OCI-LY7 (cell line): ENCODE measurements around the gene C10orf95. TPM values are rescaled to one million over a fixed set of nuclear protein-coding genes. Genes with fewer than 3 reads are reported as not detected.
"Not testable (repeated sequence)": the region's sequence is repeated elsewhere in the genome, so short reads cannot be mapped to it uniquely, and the experiment has no call there.

Source experiments
- Bru-seq: library from RNA; stranded (reverse); fragments of 400-500 nt; gene quantifications from one replicate; lab custom pipeline; 2021; lab: Mats Ljungman, UMichigan
- BruChase-seq, 2 experiments: library from RNA; stranded (reverse); fragments of 400-500 nt; gene quantifications; one replicate each; lab custom pipeline; 2021; lab: Mats Ljungman, UMichigan
- BruUV-seq: library from RNA; stranded (reverse); fragments of 400-500 nt; replicated peaks from 2 replicates; lab custom pipeline; 2021; lab: Mats Ljungman, UMichigan
- CTCF ChIA-PET: fragments of 300-600 bp; sonication (Branson Sonifier 250); formaldehyde crosslinking; loops from one replicate; lab custom pipeline; 2022; ENCODE audit warnings: antibody characterized with exemption; ENCODE audit not compliant: unreplicated experiment; lab: Charles Lee
- POLR2A ChIA-PET: fragments of 300-600 bp; sonication (Branson Sonifier 250); formaldehyde crosslinking; loops from one replicate; lab custom pipeline; 2022; ENCODE audit warnings: antibody characterized with exemption; lab: Charles Lee
- DNase-seq: peaks from one replicate; pipeline ENCODE4 v3.0.0-alpha.2; 2015; ENCODE audit warnings: low spot score
- H2AFZ ChIP-seq: fragments of 200-600 bp; sonication (generic), shearing (Covaris generic); 2 replicates; pipeline ENCODE4 v1.6.1; 2014; ENCODE audit warnings: mild to moderate bottlenecking, antibody characterized with exemption, low read length, moderate library complexity
- H3K27ac ChIP-seq: fragments of 200-600 bp; sonication (generic); 2 replicates; pipeline ENCODE4 v1.5.1; 2014; ENCODE audit warnings: mixed run types, low read depth, mild to moderate bottlenecking, moderate library complexity, low read length, inconsistent platforms; ENCODE audit not compliant: poor library complexity, severe bottlenecking
- H3K36me3 ChIP-seq: fragments of 200-600 bp; sonication (generic); 2 replicates; pipeline ENCODE4 v1.6.1; 2014; ENCODE audit warnings: mild to moderate bottlenecking, antibody characterized with exemption, low read length, moderate library complexity, mixed read lengths; ENCODE audit not compliant: insufficient read depth
- H3K4me1 ChIP-seq: fragments of 200-600 bp; sonication (generic); 2 replicates; pipeline ENCODE4 v1.5.1; 2014; ENCODE audit warnings: mild to moderate bottlenecking, low read length; ENCODE audit not compliant: insufficient read depth, poor library complexity, severe bottlenecking
- H3K4me2 ChIP-seq: fragments of 200-600 bp; sonication (generic); 2 replicates; pipeline ENCODE4 v1.6.1; 2014; ENCODE audit warnings: mild to moderate bottlenecking, low read length
- H3K4me3 ChIP-seq: fragments of 200-600 bp; sonication (generic); 2 replicates; pipeline ENCODE4 v1.5.1; 2014; ENCODE audit warnings: mild to moderate bottlenecking, low read depth, low read length; ENCODE audit not compliant: poor library complexity, severe bottlenecking
- H3K79me2 ChIP-seq: fragments of 200-600 bp; sonication (generic); 2 replicates; pipeline ENCODE4 v1.6.1; 2016; ENCODE audit warnings: low read depth, mild to moderate bottlenecking, low read length, moderate library complexity, mixed read lengths; ENCODE audit not compliant: insufficient read depth
- H3K9me2 ChIP-seq: fragments of 200-600 bp; sonication (generic); 2 replicates; pipeline ENCODE4 v1.6.1; 2016; ENCODE audit warnings: mild to moderate bottlenecking, low read length, mixed read lengths; ENCODE audit not compliant: insufficient read depth
- H3K9me3 ChIP-seq: fragments of 200-600 bp; sonication (generic); 2 replicates; pipeline ENCODE4 v1.6.1; 2014; ENCODE audit warnings: mild to moderate bottlenecking, mixed run types, low read length, mixed read lengths
- H4K20me1 ChIP-seq: fragments of 200-600 bp; sonication (generic); 2 replicates; pipeline ENCODE4 v1.6.1; 2014; ENCODE audit warnings: mild to moderate bottlenecking, antibody characterized with exemption, low read length, moderate library complexity, mixed read lengths; ENCODE audit not compliant: insufficient read depth
- EZH2phosphoT487 ChIP-seq: fragments of 200-600 bp; sonication (generic); IDR thresholded peaks from 2 replicates; pipeline ENCODE4 v1.6.1; 2018; ENCODE audit warnings: low read depth, borderline replicate concordance, mild to moderate bottlenecking, mixed run types, antibody characterized with exemption, low read length, moderate library complexity, mixed read lengths
- intact Hi-C: fragments of 100-400 bp; cut with micrococcal nuclease; formaldehyde crosslinking; loops from one replicate; pipeline ENCODE4 v1.10.0; 2022; ENCODE audit not compliant: unreplicated experiment
- long read RNA-seq: library from polyadenylated mRNA; stranded (forward); transcript quantifications from one replicate; pipeline ENCODE4 v2.0.0, GENCODE V29; 2022
- total RNA-seq, 2 experiments: library from RNA; depleted of rRNA in 1 of 2; stranded (reverse); fragments of >200 nt in 1 of 2; shearing (Covaris generic) in 1 of 2; gene quantifications; 2 replicates each; pipeline ENCODE4 v1.2.3, GENCODE V29; 2014 to 2022
- TF ChIP-seq, protein P1 (sequence below): fragments of 200-600 bp; sonication (generic); conservative IDR thresholded peaks from 2 replicates; pipeline ENCODE4 v1.5.1; 2014; ENCODE audit warnings: mild to moderate bottlenecking, antibody characterized with exemption, low read length, moderate library complexity, mixed read lengths

The C10orf95 gene, protein sequence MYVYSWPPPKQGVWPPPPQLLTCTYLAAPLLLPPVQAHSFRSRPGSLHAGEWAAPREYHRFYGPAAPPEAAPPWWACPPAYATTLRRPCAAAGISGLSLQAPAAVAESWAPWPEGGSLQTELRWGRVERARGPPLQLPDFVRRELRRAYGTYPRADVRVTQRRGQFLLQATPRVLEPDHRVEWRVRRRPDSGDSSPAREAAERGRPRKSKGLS
- total RNA-seq (2014; rRNA removed; shearing (Covaris generic)), result 0.67 and 3.3 TPM in 2 replicates
- 0.50 and 0.67 TPM in 2 replicates for total RNA-seq (2022)
- percentile 31 among the genes with signal in this experiment for Bru-seq, nascent RNA
- BruChase-seq, experiment 1, labeled RNA remaining after a 6-hour chase, result percentile 22 among the genes with signal in this experiment
- percentile 34 among the genes with signal in this experiment for BruChase-seq, experiment 2, labeled RNA remaining after a 2-hour chase
- long read RNA-seq, partial matches to known transcripts, result 0 of 49 reads
- long read RNA-seq, other reads (novel, unspliced or antisense), result 49 of 49 reads

DNA sequence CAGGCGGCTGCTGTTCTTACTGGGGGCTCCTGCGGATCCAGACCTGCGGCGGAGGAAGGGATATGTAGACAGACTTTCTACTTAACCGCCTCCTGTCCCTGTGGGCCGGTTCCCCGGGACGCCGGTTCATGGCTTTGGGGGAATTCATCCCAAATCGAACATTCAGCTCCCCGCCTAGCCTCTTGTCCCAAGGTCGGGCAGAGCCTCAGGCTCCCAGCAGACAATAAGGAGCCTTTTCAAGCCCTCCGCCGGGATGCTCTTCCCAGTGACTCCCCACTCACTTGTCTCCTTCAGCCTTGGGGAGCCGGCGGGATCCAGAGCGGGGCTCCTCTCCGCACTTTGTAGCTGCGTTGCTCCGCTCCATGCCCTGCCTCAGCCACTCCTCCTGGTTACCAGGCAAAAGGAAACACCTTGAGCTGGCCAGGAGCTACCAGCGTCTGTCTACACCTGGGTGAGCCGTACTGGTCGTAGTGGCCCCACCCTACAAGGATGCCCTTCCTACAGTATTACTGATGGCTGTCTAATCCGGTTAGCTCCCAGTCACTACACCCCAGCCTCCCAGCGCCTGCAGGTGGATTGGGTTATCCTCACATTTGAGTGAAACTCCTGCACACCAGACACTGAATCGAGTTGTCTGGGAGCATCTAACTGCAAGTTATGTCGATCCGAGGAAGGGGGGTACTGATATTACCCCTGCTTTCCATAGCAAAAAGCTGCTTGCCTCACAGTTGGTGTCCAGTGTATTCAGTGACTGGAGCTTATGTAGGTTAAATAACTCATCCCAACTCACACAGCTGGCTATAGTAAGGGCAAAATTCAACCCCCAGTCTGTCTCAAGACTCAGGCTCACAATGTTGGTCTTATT lies at the start of gene C10orf95:
Gene C10orf95, minus strand, starts transcription at position 439 of the 865 bp plus-strand sequence. CDS start 450 bp downstream, outside the sequence.
- Histone ChIP-seq H3K4me1 (peaks cover 26% of the 10 kb centered on the region), H3K79me2 (peaks cover 13% of the 10 kb centered on the region), H3K9me2 (no peaks in the 10 kb centered on the region), H3K4me3 (peak within 1 kb of the TSS; percentile 96), H3K4me2 (peak within 1 kb of the TSS; percentile 75), H3K36me3 (peaks cover 43% of the 10 kb centered on the region), H3K27ac (peak within 1 kb of the TSS; percentile 83), H4K20me1 (no peaks in the 10 kb centered on the region), H3K9me3 (no peaks in the 10 kb centered on the region), H2AFZ (no peak within 1 kb of the TSS; the same call in 1 of the 2 replicates)
- BruUV-seq, result TSS peak; percentile 16
- ChIA-PET CTCF (interaction anchor here (0.7 to 1.0 kb wide), 2 partner anchors 18 to 20 kb away, joined by 3 read pairs; no protein-coding TSS in a partner anchor), POLR2A (interaction anchor here (0.7 to 4.3 kb wide), 7 partner anchors 11 to 1470 kb away, joined by 3 to 49 read pairs (median 5); partner anchors contain the start of genes CUEDC2, FBXL15 and NFKB2)
- TF ChIP-seq, protein P1, sequence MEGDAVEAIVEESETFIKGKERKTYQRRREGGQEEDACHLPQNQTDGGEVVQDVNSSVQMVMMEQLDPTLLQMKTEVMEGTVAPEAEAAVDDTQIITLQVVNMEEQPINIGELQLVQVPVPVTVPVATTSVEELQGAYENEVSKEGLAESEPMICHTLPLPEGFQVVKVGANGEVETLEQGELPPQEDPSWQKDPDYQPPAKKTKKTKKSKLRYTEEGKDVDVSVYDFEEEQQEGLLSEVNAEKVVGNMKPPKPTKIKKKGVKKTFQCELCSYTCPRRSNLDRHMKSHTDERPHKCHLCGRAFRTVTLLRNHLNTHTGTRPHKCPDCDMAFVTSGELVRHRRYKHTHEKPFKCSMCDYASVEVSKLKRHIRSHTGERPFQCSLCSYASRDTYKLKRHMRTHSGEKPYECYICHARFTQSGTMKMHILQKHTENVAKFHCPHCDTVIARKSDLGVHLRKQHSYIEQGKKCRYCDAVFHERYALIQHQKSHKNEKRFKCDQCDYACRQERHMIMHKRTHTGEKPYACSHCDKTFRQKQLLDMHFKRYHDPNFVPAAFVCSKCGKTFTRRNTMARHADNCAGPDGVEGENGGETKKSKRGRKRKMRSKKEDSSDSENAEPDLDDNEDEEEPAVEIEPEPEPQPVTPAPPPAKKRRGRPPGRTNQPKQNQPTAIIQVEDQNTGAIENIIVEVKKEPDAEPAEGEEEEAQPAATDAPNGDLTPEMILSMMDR, result no peak
- intact Hi-C loops, result loop anchor here (2.0 to 5.0 kb wide), 2 partner anchors 51 to 196 kb away; partner anchors contain the start of genes ACTR1A and SUFU
- no peak for DNase-seq

DNA sequence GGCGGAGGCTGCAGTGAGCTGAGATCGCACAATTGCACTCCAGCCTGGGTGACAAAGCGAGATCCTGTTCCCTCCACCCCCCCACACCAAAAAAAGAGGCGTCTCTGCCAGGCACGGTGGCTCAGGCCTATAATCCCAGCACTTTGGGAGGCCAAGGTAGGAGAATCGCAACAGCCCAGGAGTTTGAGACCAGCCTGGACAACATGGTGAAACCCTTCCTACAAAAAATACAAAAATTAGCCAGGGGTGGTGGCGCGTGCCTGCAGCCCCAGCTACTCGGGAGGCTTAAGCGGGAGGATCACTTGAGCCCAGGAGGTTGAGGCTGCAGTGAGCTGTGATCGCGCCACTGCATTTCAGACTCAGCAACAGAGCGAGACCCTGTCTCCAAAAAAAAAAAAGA lies 49.3 kb upstream of the C10orf95 start:
- peaks cover 16% of the 10 kb centered on the region for H3K36me3 ChIP-seq
- H3K27ac ChIP-seq, H3K9me3 ChIP-seq, H2AFZ ChIP-seq, H3K9me2 ChIP-seq, H4K20me1 ChIP-seq, DNase-seq, BruUV-seq, intact Hi-C loops: not testable (repeated sequence)
- peak overlapping the region; percentile 81 for H3K4me2 ChIP-seq
- POLR2A ChIA-PET, result interaction anchor here (0.7 kb wide), 1 partner anchor 31 kb away, joined by 3 read pairs; no protein-coding TSS in a partner anchor
- H3K4me3 ChIP-seq, result peak overlapping the region; percentile 94
- peaks cover 67% of the 10 kb centered on the region for H3K79me2 ChIP-seq
- H3K4me1 ChIP-seq, result peaks cover 20% of the 10 kb centered on the region
- CTCF ChIA-PET, result interaction anchor here (0.6 to 0.7 kb wide), 2 partner anchors 285 to 314 kb away, joined by 3 to 4 read pairs; no protein-coding TSS in a partner anchor

DNA sequence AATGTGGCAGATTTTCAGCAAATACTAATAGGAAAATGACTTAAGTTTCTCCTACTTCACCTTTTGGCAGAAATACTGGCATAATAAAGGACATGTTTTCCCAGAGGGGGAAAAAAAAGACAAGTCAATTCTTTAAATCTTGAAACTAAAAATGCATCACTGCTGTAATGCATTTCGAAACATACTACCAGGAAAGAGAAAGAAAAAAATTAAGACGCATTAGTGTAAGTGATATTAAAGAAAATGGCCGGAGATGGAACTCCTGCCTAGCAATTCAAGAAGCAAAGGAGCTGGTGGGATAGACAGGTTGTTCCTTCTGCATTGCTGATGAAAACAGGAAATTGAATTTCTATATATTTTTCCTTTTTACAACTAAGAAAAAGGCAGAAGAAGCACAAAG lies 48.0 kb upstream of the C10orf95 start:
- no TSS peak for BruUV-seq
- Histone ChIP-seq H4K20me1 (no peaks in the 10 kb centered on the region), H2AFZ (no peak overlapping the region), H3K4me2 (no peak overlapping the region), H3K4me1 (peaks cover 9% of the 10 kb centered on the region), H3K79me2 (peaks cover 72% of the 10 kb centered on the region), H3K36me3 (peaks cover 22% of the 10 kb centered on the region), H3K9me2 (no peaks in the 10 kb centered on the region), H3K9me3 (no peaks in the 10 kb centered on the region), H3K27ac (no peak overlapping the region), H3K4me3 (no peak overlapping the region)
- no peak for TF ChIP-seq EZH2phosphoT487
- TF ChIP-seq, protein P1, result no peak
- ChIA-PET CTCF (no interaction called here), POLR2A (interaction anchor here (0.6 to 0.9 kb wide), 3 partner anchors 25 to 64 kb away, joined by 3 to 4 read pairs (median 3); no protein-coding TSS in a partner anchor)
- intact Hi-C loops, result no loop called here
- no peak for DNase-seq
